Mesendoderm (in vitro differentiated cells): ENCODE results near the gene FNDC3B.

Source experiments
- DNase-seq: peaks from one replicate; pipeline ENCODE4 v3.0.0; 2013
- H2AK5ac ChIP-seq: 2 replicates; pipeline ENCODE4 v1.6.1; 2013; ENCODE audit warnings: low read length, inconsistent platforms
- H2BK120ac ChIP-seq: 2 replicates; pipeline ENCODE4 v1.6.1; 2013; ENCODE audit warnings: low read depth, mild to moderate bottlenecking, low read length, moderate library complexity, mixed read lengths
- H2BK15ac ChIP-seq: replicated peaks from 2 replicates; pipeline ENCODE4 v1.6.1; 2013; ENCODE audit warnings: low read depth, mild to moderate bottlenecking, moderate library complexity
- H2BK5ac ChIP-seq: 2 replicates; pipeline ENCODE4 v1.6.1; 2013; ENCODE audit warnings: low read length, inconsistent platforms
- H3K18ac ChIP-seq: 2 replicates; pipeline ENCODE4 v1.6.1; 2013; ENCODE audit warnings: mild to moderate bottlenecking, low read length, mixed read lengths
- H3K23ac ChIP-seq: one replicate; pipeline ENCODE4 v1.6.1; 2013; ENCODE audit warnings: low read length
- H3K27ac ChIP-seq: 2 replicates; pipeline ENCODE4 v1.5.1; 2013; ENCODE audit warnings: low read depth, mild to moderate bottlenecking, inconsistent platforms, low read length, moderate library complexity
- H3K27me3 ChIP-seq: 2 replicates; pipeline ENCODE4 v1.6.1; 2013; ENCODE audit warnings: low read length, control low read depth, mild to moderate bottlenecking, inconsistent platforms; ENCODE audit not compliant: insufficient read depth, poor library complexity
- H3K36me3 ChIP-seq: 2 replicates; pipeline ENCODE4 v1.6.1; 2013; ENCODE audit warnings: low read length, inconsistent platforms; ENCODE audit not compliant: control insufficient read depth, insufficient read depth
- H3K4ac ChIP-seq: one replicate; pipeline ENCODE4 v1.6.1; 2013; ENCODE audit warnings: low read depth, mild to moderate bottlenecking, low read length, moderate library complexity
- H3K4me1 ChIP-seq: 2 replicates; pipeline ENCODE4 v1.6.1; 2013; ENCODE audit warnings: low read depth, low read length, inconsistent platforms; ENCODE audit not compliant: control insufficient read depth
- H3K4me2 ChIP-seq: 2 replicates; pipeline ENCODE4 v1.6.1; 2013; ENCODE audit warnings: low read length
- H3K4me3 ChIP-seq: 2 replicates; pipeline ENCODE4 v1.5.1; 2013; ENCODE audit warnings: mild to moderate bottlenecking, low read length
- H3K56ac ChIP-seq: one replicate; pipeline ENCODE4 v1.6.1; 2013; ENCODE audit warnings: low read length
- H3K79me1 ChIP-seq: 2 replicates; pipeline ENCODE4 v1.6.1; 2013; ENCODE audit warnings: low read length, inconsistent platforms
- H3K79me2 ChIP-seq: 2 replicates; pipeline ENCODE4 v1.6.1; 2013; ENCODE audit warnings: mild to moderate bottlenecking, low read length; ENCODE audit not compliant: control insufficient read depth, insufficient read depth
- H3K9ac ChIP-seq: 2 replicates; pipeline ENCODE4 v1.6.1; 2013; ENCODE audit warnings: low read length, inconsistent platforms
- H4K5ac ChIP-seq: one replicate; pipeline ENCODE4 v1.6.1; 2013; ENCODE audit warnings: low read length
- H4K8ac ChIP-seq: one replicate; pipeline ENCODE4 v1.6.1; 2013; ENCODE audit warnings: low read depth, mild to moderate bottlenecking, control low read depth, low read length, moderate library complexity
- WGBS: extraction: QIAGEN DNeasy Blood & Tissue Kit; methylation state at CpG from one replicate; pipeline ENCODE4 v1.1.7; 2013; ENCODE audit warnings: low lambda C conversion rate, missing lambda C conversion rate; ENCODE audit not compliant: insufficient coverage; ENCODE audit errors: extremely low coverage; 5-methylcytosine and 5-hydroxymethylcytosine counted together

FNDC3B gene

DNA sequence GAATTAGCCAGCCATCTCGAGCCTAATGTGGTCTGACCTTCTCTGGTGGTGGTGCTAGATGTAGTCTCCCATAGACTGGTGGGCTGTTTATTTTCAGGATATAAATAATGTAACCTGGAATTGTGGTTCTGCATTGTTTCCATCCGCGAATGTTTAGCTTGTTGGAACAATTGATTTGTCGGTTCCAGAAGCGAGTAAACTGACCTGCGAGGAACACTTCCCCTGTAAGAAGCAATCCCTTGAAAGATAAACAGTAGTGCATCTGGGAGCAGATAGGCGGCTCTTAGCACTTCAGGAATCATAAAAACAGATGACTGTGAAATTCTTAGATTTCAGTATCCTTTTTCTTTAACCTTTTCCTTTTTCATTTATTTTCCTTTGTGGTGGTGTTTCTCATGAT, 251.1 kb downstream of the FNDC3B start:
- no CpG with 5 or more reads among the region's 7 CpGs for WGBS
- H3K4ac ChIP-seq = no peak overlapping the region
- H2AK5ac ChIP-seq = no peak overlapping the region
- no peak overlapping the region for H3K4me3 ChIP-seq
- peaks cover 7% of the 10 kb centered on the region for H3K79me1 ChIP-seq
- H3K56ac ChIP-seq = no peak overlapping the region
- no peak overlapping the region for H2BK15ac ChIP-seq
- H3K23ac ChIP-seq = no peak overlapping the region
- DNase-seq = no peak
- no peak overlapping the region for H3K18ac ChIP-seq
- no peak overlapping the region for H2BK5ac ChIP-seq
- H3K9ac ChIP-seq = no peak overlapping the region
- no peak overlapping the region for H4K8ac ChIP-seq
- H3K4me2 ChIP-seq = no peak overlapping the region
- H3K27ac ChIP-seq = no peak overlapping the region
- no peak overlapping the region for H2BK120ac ChIP-seq
- H3K4me1 ChIP-seq = no peaks in the 10 kb centered on the region
- no peaks in the 10 kb centered on the region for H3K27me3 ChIP-seq
- no peaks in the 10 kb centered on the region for H3K36me3 ChIP-seq
- no peaks in the 10 kb centered on the region for H3K79me2 ChIP-seq
- no peak overlapping the region for H4K5ac ChIP-seq

DNA sequence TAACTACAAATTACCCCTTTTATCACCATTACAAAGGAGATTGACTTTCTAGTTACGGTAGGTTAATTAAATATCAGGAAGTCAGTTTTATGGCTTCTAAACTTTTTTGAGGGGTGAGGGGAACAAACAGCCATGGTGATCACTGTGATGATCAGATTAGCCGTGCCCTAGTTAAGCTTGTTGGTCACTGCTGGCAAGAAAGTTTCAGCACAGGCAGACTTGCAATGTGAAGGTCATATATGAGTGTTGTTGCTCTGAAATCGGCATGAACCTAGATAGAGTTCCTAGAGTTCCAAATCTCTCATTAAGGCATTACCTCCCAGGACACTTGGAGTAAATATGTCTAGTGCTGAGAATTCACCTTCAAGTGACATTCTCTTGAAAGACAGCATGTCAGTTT, 252.3 kb downstream of the FNDC3B start:
- Histone ChIP-seq H3K18ac (no peak overlapping the region), H4K5ac (no peak overlapping the region), H2AK5ac (no peak overlapping the region), H2BK5ac (no peak overlapping the region), H3K56ac (no peak overlapping the region), H3K27ac (no peak overlapping the region), H3K79me2 (no peaks in the 10 kb centered on the region), H3K4me3 (no peak overlapping the region), H3K9ac (no peak overlapping the region), H2BK120ac (no peak overlapping the region), H3K4me2 (no peak overlapping the region), H3K23ac (no peak overlapping the region), H4K8ac (no peak overlapping the region), H3K79me1 (peaks cover 7% of the 10 kb centered on the region), H2BK15ac (no peak overlapping the region), H3K4ac (no peak overlapping the region), H3K27me3 (no peaks in the 10 kb centered on the region), H3K36me3 (no peaks in the 10 kb centered on the region), H3K4me1 (no peaks in the 10 kb centered on the region)
- no peak for DNase-seq
- WGBS = no CpG with 5 or more reads among the region's 3 CpGs

DNA sequence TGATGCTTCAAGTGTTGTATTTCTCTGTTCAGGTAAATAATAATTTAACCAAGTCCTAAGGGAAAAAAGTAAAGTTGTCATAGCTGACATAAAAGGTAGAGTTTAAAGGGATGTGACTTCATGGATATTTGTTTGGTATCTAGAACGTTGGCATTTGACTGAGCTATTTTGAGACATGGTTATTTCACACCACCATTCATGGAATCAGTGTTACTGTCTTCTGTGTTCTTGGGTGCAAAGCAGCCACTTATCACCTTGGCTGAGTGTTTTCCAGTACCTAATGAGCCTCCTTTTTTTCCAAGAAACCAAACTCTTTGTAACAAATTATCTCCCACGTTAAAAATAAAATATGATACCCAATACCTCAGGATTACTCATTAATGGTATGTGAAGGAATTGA, 253.0 kb downstream of the FNDC3B start:
- Histone ChIP-seq H2BK120ac (no peak overlapping the region), H3K23ac (no peak overlapping the region), H3K36me3 (no peaks in the 10 kb centered on the region), H4K8ac (no peak overlapping the region), H3K27ac (no peak overlapping the region), H3K79me1 (peaks cover 7% of the 10 kb centered on the region), H3K79me2 (no peaks in the 10 kb centered on the region), H3K27me3 (no peaks in the 10 kb centered on the region), H3K4me1 (no peaks in the 10 kb centered on the region), H3K4me3 (no peak overlapping the region), H3K4ac (no peak overlapping the region), H4K5ac (no peak overlapping the region), H2AK5ac (no peak overlapping the region), H2BK5ac (no peak overlapping the region), H3K9ac (no peak overlapping the region), H3K18ac (no peak overlapping the region), H3K4me2 (no peak overlapping the region), H3K56ac (no peak overlapping the region), H2BK15ac (no peak overlapping the region)
- no CpG with 5 or more reads among the region's 2 CpGs for WGBS
- no peak for DNase-seq

DNA sequence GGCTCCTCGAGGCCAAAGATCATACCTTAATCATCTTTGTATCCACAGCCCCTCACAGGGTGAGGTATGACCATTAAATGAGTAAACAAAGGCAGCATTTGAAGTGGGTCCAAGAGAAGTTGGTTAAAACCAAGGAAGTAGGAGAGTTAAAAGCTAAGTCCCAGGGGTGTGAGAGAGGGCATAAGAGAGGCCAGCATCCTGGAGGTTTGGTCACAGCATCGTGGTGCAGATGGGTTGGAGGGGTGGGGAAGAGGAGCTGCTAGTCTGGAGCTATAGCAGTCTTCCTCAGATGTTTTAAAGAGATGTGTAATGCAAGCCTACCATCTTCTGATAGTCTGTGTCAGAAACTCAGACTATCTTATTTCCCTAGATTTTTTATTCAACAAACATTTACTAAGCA, 253.7 kb downstream of the FNDC3B start:
- H3K27ac ChIP-seq = no peak overlapping the region
- no peak overlapping the region for H2BK5ac ChIP-seq
- H3K4me1 ChIP-seq = no peaks in the 10 kb centered on the region
- no peaks in the 10 kb centered on the region for H3K79me2 ChIP-seq
- no peak overlapping the region for H2AK5ac ChIP-seq
- no peak overlapping the region for H2BK15ac ChIP-seq
- H3K27me3 ChIP-seq = no peaks in the 10 kb centered on the region
- peaks cover 7% of the 10 kb centered on the region for H3K79me1 ChIP-seq
- no peak overlapping the region for H3K9ac ChIP-seq
- no CpG with 5 or more reads among the region's 2 CpGs for WGBS
- no peak overlapping the region for H3K4me2 ChIP-seq
- no peak overlapping the region for H2BK120ac ChIP-seq
- H3K23ac ChIP-seq = no peak overlapping the region
- no peak overlapping the region for H4K5ac ChIP-seq
- no peak overlapping the region for H3K4ac ChIP-seq
- no peak overlapping the region for H3K56ac ChIP-seq
- H3K36me3 ChIP-seq = no peaks in the 10 kb centered on the region
- H3K4me3 ChIP-seq = no peak overlapping the region
- H4K8ac ChIP-seq = no peak overlapping the region
- no peak for DNase-seq
- H3K18ac ChIP-seq = no peak overlapping the region

DNA sequence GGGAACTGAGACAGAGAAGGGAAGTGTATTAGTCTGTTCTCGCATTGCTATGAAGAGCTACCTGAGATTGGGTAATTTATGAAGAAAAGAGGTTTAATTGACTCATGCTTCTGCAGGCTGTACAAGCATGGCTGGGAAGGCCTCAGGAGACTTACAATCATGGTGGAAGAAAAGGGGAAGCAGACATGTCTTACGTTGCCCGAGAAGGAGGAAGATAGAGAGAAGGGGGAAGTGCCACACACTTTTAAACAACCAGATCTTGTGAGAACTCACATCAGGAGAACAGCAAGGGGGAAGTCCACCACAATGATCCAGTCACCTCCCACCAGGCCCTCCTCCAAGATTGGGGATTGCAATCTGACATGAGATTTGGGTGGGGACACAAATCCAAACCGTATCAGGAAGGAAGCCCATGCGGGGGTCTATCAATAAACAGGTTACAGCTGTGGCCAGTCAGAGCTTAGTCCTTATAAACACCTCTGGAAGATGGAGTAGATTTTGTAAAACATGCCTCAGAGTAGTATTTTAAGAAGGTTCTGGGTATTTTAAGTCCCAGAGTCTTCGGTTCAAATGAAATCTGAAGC, 254.9 kb downstream of the FNDC3B start:
- Histone ChIP-seq H3K23ac (no peak overlapping the region), H4K5ac (no peak overlapping the region), H2BK15ac (no peak overlapping the region), H3K4ac (no peak overlapping the region), H3K56ac (no peak overlapping the region), H2BK120ac (no peak overlapping the region), H3K27me3 (no peaks in the 10 kb centered on the region), H3K4me2 (no peak overlapping the region), H4K8ac (no peak overlapping the region), H3K9ac (no peak overlapping the region), H2BK5ac (no peak overlapping the region), H3K4me1 (no peaks in the 10 kb centered on the region), H2AK5ac (no peak overlapping the region), H3K79me2 (no peaks in the 10 kb centered on the region), H3K27ac (no peak overlapping the region), H3K18ac (no peak overlapping the region), H3K4me3 (no peak overlapping the region), H3K36me3 (no peaks in the 10 kb centered on the region), H3K79me1 (peaks cover 7% of the 10 kb centered on the region)
- DNase-seq = no peak
- WGBS = no CpG with 5 or more reads among the region's 6 CpGs

DNA sequence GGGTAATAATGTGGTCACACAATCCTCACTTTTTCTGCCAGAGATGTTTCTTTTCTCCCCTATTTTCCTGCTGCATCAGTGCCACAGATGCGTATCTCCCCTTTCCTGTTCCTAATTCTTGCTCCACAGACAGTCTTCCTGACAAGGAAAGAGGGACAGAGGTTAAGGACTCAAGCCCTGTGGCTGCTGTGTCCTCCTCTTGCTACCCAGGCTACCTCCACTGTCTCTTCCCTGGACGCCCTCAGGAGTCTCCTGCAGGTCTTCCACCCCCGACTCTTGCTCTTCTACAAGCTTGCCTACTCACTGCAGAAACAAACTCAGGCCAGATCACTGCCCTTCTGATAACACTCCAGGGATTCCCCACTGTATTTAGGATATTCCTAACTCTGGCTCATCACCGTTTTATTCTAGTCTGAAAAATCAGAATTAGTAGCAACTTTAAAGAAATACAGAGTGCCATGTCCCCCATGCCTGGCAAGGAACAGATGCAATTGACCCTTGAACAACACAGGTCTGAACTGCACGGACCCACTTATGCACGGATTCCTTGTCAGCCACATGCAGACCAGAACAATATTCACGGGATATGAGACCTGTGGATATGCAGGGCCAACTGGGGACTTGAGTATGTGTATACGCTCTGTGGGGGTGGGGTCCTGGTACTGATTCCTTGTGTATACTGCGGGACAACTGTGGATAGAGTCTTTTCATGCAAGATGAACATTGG, 257.0 kb downstream of the FNDC3B start:
- Histone ChIP-seq H3K23ac (no peak overlapping the region), H3K27me3 (no peaks in the 10 kb centered on the region), H3K27ac (no peak overlapping the region)

More for the DNA sequence above, 257.0 kb downstream of the FNDC3B start:
- H3K36me3 ChIP-seq = no peaks in the 10 kb centered on the region
- H3K4me1 ChIP-seq = no peaks in the 10 kb centered on the region
- H2BK120ac ChIP-seq = no peak overlapping the region
- no peak overlapping the region for H4K8ac ChIP-seq
- H3K79me2 ChIP-seq = no peaks in the 10 kb centered on the region
- no peak overlapping the region for H3K4me3 ChIP-seq
- H4K5ac ChIP-seq = no peak overlapping the region
- H2BK5ac ChIP-seq = no peak overlapping the region
- H2BK15ac ChIP-seq = no peak overlapping the region
- no peak overlapping the region for H3K56ac ChIP-seq
- peaks cover 7% of the 10 kb centered on the region for H3K79me1 ChIP-seq
- no peak overlapping the region for H3K4ac ChIP-seq
- no peak overlapping the region for H3K18ac ChIP-seq
- H2AK5ac ChIP-seq = no peak overlapping the region
- H3K4me2 ChIP-seq = no peak overlapping the region
- H3K9ac ChIP-seq = no peak overlapping the region
- WGBS = no CpG with 5 or more reads among the region's 9 CpGs
- DNase-seq = no peak
